Parathyroid adenoma (tissue), 2 donors: ENCODE results near the gene SBK3.
A peak's percentile ranks its signal among the peaks of the same experiment; 100 is the strongest.
"Not testable (repeated sequence)": the region's sequence is repeated elsewhere in the genome, so short reads cannot be mapped to it uniquely, and the experiment has no call there.

ENCODE experiments used
- H2AFZ ChIP-seq: fragments of 300-600 bp; sonication (generic); one replicate; pipeline ENCODE4 v1.7.0; 2017; ENCODE audit warnings: antibody characterized with exemption, mild to moderate bottlenecking
- H3K27ac ChIP-seq: fragments of 300-600 bp; sonication (generic); one replicate; pipeline ENCODE4 v1.7.0; 2017
- H3K27me3 ChIP-seq: fragments of 300-600 bp; sonication (generic); one replicate; pipeline ENCODE4 v1.7.0; 2017; ENCODE audit warnings: low read length; ENCODE audit not compliant: control insufficient read depth, insufficient read depth
- H3K36me3 ChIP-seq: fragments of 300-600 bp; sonication (generic); one replicate; pipeline ENCODE4 v1.7.0; 2017; ENCODE audit warnings: low read length; ENCODE audit not compliant: control insufficient read depth, insufficient read depth
- H3K4me1 ChIP-seq: fragments of 300-600 bp; sonication (generic); one replicate; pipeline ENCODE4 v1.7.0; 2017; ENCODE audit warnings: control low read depth
- H3K4me2 ChIP-seq: fragments of 300-600 bp; sonication (generic); one replicate; pipeline ENCODE4 v1.7.0; 2017; ENCODE audit warnings: low read length
- H3K4me3 ChIP-seq: fragments of 300-600 bp; sonication (generic); one replicate; pipeline ENCODE4 v1.7.0; 2017; ENCODE audit warnings: low read depth, low read length
- H3K79me2 ChIP-seq: fragments of 300-600 bp; sonication (generic); one replicate; pipeline ENCODE4 v1.7.0; 2017; ENCODE audit warnings: control low read depth
- H3K9ac ChIP-seq: fragments of 300-600 bp; sonication (generic); one replicate; pipeline ENCODE4 v1.7.0; 2017; ENCODE audit warnings: mild to moderate bottlenecking
- H3K9me3 ChIP-seq: fragments of 300-600 bp; sonication (generic); one replicate; pipeline ENCODE4 v1.7.0; 2017; ENCODE audit warnings: low read length; ENCODE audit not compliant: control insufficient read depth
- TF ChIP-seq, protein P1 (sequence below): fragments of 300-600 bp; sonication (generic); IDR thresholded peaks from one replicate; pipeline ENCODE4 v1.7.0; 2017; ENCODE audit warnings: antibody characterized with exemption, mild to moderate bottlenecking
- donor health status: primary hyperparathyroidism.

SBK3 gene

DNA sequence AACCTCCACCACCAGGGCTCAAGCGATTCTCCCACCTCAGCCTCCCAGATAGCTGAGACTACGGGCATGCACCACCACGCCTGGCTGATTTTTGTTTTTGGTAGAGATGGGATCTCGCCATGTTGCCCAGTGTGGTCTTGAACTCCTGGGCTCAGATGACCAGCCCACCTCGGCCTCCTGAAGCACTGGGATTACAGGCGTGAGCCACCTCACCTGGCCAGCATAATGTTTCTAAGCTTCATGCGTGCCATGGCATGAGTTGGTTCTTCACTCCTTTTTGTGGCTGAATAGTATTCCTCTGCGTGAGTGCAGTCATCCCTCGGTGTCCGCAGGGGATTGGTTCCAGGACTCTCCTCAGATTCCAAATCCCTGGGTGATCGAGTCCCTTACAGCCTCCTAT, 39.5 kb upstream of the SBK3 start:
- Histone ChIP-seq H3K4me2 (no peak overlapping the region), H3K9ac (no peak overlapping the region), H3K79me2 (no peaks in the 10 kb centered on the region), H3K27me3 (no peaks in the 10 kb centered on the region), H3K27ac (peak overlapping the region; percentile 62), H3K36me3 (no peaks in the 10 kb centered on the region), H2AFZ (no peak overlapping the region), H3K9me3 (no peaks in the 10 kb centered on the region), H3K4me3 (no peak overlapping the region), H3K4me1 (peaks cover 21% of the 10 kb centered on the region)
- TF ChIP-seq, protein P1, sequence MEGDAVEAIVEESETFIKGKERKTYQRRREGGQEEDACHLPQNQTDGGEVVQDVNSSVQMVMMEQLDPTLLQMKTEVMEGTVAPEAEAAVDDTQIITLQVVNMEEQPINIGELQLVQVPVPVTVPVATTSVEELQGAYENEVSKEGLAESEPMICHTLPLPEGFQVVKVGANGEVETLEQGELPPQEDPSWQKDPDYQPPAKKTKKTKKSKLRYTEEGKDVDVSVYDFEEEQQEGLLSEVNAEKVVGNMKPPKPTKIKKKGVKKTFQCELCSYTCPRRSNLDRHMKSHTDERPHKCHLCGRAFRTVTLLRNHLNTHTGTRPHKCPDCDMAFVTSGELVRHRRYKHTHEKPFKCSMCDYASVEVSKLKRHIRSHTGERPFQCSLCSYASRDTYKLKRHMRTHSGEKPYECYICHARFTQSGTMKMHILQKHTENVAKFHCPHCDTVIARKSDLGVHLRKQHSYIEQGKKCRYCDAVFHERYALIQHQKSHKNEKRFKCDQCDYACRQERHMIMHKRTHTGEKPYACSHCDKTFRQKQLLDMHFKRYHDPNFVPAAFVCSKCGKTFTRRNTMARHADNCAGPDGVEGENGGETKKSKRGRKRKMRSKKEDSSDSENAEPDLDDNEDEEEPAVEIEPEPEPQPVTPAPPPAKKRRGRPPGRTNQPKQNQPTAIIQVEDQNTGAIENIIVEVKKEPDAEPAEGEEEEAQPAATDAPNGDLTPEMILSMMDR, result no peak

DNA sequence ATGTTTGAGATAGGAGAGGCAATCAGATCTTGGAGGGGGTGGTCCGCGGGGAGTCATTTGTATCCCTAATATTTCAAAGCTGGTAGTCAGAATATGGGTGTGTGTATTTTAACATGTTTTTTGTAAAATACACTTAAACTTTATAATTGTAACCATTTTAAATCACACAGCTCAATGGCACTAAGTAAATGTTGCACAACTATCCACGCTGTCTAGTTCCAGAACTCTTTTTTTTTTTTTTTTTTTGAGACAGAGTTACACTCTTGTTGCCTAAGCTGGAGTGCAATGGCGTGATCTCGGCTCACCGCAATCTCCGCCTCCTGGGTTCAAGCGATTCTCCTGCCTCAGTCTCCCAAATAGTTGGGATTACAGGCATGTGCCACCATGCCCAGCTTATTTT, 38.6 kb upstream of the SBK3 start:
- H3K4me3 ChIP-seq, H3K27me3 ChIP-seq, H3K9me3 ChIP-seq, H3K4me2 ChIP-seq, H3K9ac ChIP-seq, H3K36me3 ChIP-seq, H3K27ac ChIP-seq, H2AFZ ChIP-seq, H3K79me2 ChIP-seq: not testable (repeated sequence)
- H3K4me1 ChIP-seq, result peaks cover 21% of the 10 kb centered on the region

DNA sequence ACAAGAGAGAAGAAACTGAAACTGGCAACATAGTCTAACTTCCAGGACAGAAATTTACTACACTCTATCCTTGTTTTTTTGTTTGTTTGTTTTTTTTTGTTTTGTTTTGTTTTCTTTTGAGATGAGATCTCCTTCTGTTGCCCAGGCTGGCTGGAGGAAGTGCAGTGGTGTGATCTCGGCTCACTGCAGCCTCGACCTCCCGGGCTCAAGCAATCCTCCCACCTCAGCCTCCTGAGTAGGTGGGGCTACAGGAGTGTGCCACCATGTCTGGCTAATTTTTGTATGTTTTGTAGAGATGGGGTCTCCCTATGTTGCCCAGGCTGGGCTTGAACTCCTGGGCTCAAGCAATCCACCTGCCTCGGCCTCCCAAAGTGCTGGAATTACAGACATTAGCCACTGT, 36.9 kb upstream of the SBK3 start:
- not testable (repeated sequence) for H3K9ac ChIP-seq, H3K79me2 ChIP-seq, H3K9me3 ChIP-seq, H3K27me3 ChIP-seq, H3K36me3 ChIP-seq, H3K4me3 ChIP-seq, H3K4me2 ChIP-seq
- Histone ChIP-seq H3K27ac (peak overlapping the region; percentile 91), H3K4me1 (peaks cover 21% of the 10 kb centered on the region), H2AFZ (peak overlapping the region; percentile 98)

DNA sequence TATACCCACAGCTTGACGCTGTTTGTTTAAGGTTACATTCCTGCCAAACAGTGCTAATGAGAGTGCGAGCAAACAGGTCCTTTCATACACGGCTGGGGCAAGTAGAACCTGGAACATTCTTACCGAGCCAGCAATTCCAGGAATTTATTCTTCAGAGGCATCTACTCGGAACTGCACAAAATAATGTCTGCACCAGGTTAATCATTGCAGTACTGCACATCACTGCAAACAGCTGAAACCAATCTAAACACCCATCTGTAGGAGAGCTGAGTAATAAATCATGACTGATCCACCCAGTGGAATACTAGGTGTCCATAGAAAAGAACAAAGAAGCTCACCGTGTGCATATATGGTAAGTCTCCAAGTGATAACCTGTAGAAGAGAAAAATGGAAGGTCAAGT, 36.5 kb upstream of the SBK3 start:
- no peak overlapping the region for H3K4me3 ChIP-seq
- H3K4me2 ChIP-seq, result peak overlapping the region; percentile 68
- no peak overlapping the region for H3K9ac ChIP-seq
- peaks cover 18% of the 10 kb centered on the region for H3K4me1 ChIP-seq
- no peaks in the 10 kb centered on the region for H3K27me3 ChIP-seq
- H3K9me3 ChIP-seq, result no peaks in the 10 kb centered on the region
- H2AFZ ChIP-seq, result peak overlapping the region; percentile 98
- H3K36me3 ChIP-seq, result no peaks in the 10 kb centered on the region
- no peaks in the 10 kb centered on the region for H3K79me2 ChIP-seq
- peak overlapping the region; percentile 91 for H3K27ac ChIP-seq
- TF ChIP-seq, protein P1, result no peak

DNA sequence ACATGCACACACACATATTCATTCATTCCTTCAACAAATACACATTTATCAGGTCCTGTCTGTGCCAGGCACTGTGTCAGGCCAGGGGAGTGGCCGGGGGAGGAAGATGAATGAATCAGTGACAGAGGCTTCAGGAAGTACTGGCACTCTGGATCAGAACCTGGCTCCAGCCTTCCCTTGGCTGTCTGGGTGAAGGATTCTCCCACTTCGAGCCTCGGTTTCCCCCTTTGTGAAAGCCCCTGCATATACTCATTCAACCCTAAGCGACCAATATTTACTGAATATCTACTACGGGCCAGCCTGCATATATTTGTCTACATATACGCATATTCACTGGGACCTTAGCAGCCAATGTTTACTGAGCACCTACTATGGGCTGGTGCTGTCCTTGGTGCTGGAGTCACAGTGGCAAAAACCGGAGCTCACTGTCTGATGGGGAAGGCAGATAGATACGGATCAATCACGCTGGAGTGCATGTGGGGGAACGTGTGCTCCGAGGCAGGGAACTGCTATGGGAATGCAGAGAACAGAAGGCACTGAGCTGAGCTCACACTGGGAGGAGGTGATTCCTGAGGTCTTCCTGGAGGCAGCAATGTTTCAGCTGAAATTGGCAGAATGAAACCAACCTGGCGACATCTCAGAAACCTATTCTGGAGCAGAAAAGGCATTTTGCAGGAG, 35.9 kb upstream of the SBK3 start:
- H3K9ac ChIP-seq, result peak overlapping the region; percentile 91
- TF ChIP-seq, protein P1, result no peak
- no peaks in the 10 kb centered on the region for H3K9me3 ChIP-seq
- no peaks in the 10 kb centered on the region for H3K27me3 ChIP-seq
- H3K4me3 ChIP-seq, result peak overlapping the region; percentile 86
- H2AFZ ChIP-seq, result peak overlapping the region; percentile 98
- peaks cover 14% of the 10 kb centered on the region for H3K4me1 ChIP-seq
- H3K4me2 ChIP-seq, result peak overlapping the region; percentile 68
- H3K36me3 ChIP-seq, result no peaks in the 10 kb centered on the region
- no peaks in the 10 kb centered on the region for H3K79me2 ChIP-seq
- peak overlapping the region; percentile 91 for H3K27ac ChIP-seq
